ENCODE data around the gene TRIM37. TPM values are rescaled to one million over a fixed set of nuclear protein-coding genes. Genes with fewer than 3 reads are reported as not detected.

Gene TRIM37
- total RNA-seq, 1 donor from 2014 or later: 17.3 TPM

DNA sequence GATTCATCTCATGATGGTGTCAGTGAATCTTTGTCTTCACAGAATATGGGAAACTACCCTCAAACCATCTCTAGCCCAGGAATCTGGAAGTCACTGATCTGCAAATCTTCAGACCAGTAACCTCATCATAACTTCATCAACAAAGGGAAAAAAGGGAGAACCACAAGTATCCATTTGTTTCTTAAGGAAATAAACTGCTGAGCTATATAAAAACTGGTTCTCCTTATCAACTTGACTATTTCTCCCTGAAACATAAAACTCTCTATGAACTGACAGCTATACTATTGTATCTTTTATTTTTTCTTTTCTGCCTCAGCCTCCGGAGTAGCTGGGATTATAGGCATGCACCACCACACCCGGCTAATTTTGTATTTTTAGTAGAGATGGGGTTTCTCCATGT is 39.3 kb downstream of the TRIM37 start:
- TF ChIP-seq CTCF (IDR thresholded peaks at IDR 0.05): no peak
- POLR2A ChIA-PET: no interaction called here
- no peak for ATAC-seq (ENCODE audit: low read depth)
- CTCF ChIA-PET: no interaction called here
- Mint-ChIP-seq H3K9me3 (no peaks in the 10 kb centered on the region), H3K27me3 (no peaks in the 10 kb centered on the region), H3K4me1 (no peaks in the 10 kb centered on the region), H3K36me3 (ENCODE audit: low read depth) (peaks cover 72% of the 10 kb centered on the region), H3K27ac (no peak overlapping the region), H3K4me3 (no peak overlapping the region)
- intact Hi-C loops (cut with micrococcal nuclease): no loop called here
- no peak for DNase-seq

GRCh38 chr17:59062509-59062908 is 44.2 kb downstream of the TRIM37 start:
- Mint-ChIP-seq H3K36me3 (ENCODE audit: low read depth) (peaks cover 68% of the 10 kb centered on the region), H3K9me3 (no peaks in the 10 kb centered on the region), H3K27me3 (no peaks in the 10 kb centered on the region), H3K27ac (no peak overlapping the region), H3K4me3 (no peak overlapping the region), H3K4me1 (no peaks in the 10 kb centered on the region)
- POLR2A ChIA-PET: no interaction called here
- no peak for ATAC-seq (ENCODE audit: low read depth)
- intact Hi-C loops (cut with micrococcal nuclease): no loop called here
- CTCF ChIA-PET: no interaction called here
- no peak for TF ChIP-seq CTCF (IDR thresholded peaks at IDR 0.05)
- DNase-seq: no peak

DNA sequence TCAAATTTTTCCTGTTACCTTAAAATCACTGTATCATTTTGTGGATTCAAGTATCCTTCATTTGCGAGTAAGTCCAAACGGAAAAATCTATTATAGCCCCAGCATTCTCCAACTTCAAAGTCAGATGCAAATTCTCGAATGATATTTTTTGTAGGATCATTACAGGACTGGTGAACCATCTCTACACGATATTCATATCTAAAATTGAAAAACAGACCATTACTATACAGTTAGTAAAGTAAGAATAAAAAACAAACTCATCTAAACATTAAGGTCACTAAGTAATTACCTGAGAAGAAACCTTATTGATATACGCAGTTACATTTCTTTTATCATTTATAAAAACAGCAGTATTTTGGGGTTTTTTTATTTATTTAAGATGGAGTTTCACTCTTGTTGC is 49.8 kb downstream of the TRIM37 start:
- CTCF ChIA-PET: no interaction called here
- POLR2A ChIA-PET: interaction anchor here (0.6 kb wide), 1 partner anchor 572 kb away, joined by 9 read pairs; no protein-coding TSS in a partner anchor
- intact Hi-C loops (cut with micrococcal nuclease): no loop called here
- no peak overlapping the region for H3K4me3 Mint-ChIP-seq
- H3K36me3 Mint-ChIP-seq (ENCODE audit: low read depth): peaks cover 59% of the 10 kb centered on the region
- no peaks in the 10 kb centered on the region for H3K4me1 Mint-ChIP-seq
- H3K27ac Mint-ChIP-seq: no peak overlapping the region
- ATAC-seq (ENCODE audit: low read depth): no peak
- no peak for DNase-seq
- no peaks in the 10 kb centered on the region for H3K27me3 Mint-ChIP-seq
- no peaks in the 10 kb centered on the region for H3K9me3 Mint-ChIP-seq
- no peak for TF ChIP-seq CTCF (IDR thresholded peaks at IDR 0.05)

DNA sequence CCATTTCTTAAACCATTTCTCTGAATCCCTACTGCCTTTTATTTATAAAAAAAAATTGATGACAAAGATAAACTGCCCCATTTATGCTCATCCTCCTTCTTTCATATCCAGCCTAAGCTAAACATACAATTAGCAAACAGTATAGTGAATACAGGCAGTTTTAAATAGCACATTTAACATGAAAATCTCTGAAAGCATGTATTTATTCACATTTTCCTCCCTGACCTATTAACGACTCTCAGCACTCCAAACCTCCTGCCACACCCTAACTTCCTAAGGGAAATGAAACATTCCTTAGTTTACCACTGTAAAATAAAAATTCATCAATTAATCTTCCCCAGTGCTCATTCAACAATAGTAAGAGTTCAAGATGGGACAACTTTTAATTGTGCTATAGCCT is 56.9 kb downstream of the TRIM37 start:
- ChIA-PET CTCF (no interaction called here), POLR2A (no interaction called here)
- Mint-ChIP-seq H3K27me3 (no peaks in the 10 kb centered on the region), H3K4me3 (no peak overlapping the region), H3K27ac (no peak overlapping the region), H3K9me3 (no peaks in the 10 kb centered on the region), H3K4me1 (no peaks in the 10 kb centered on the region), H3K36me3 (ENCODE audit: low read depth) (peaks cover 52% of the 10 kb centered on the region)
- no peak for TF ChIP-seq CTCF (IDR thresholded peaks at IDR 0.05)
- intact Hi-C loops (cut with micrococcal nuclease): no loop called here
- ATAC-seq (ENCODE audit: low read depth) (no peak), DNase-seq (no peak)

GRCh38 chr17:59047616-59048015 is 59.1 kb downstream of the TRIM37 start:
- intact Hi-C loops (cut with micrococcal nuclease): no loop called here
- Mint-ChIP-seq H3K4me1 (no peaks in the 10 kb centered on the region), H3K4me3 (no peak overlapping the region), H3K27ac (no peak overlapping the region), H3K9me3 (no peaks in the 10 kb centered on the region), H3K36me3 (ENCODE audit: low read depth) (peaks cover 54% of the 10 kb centered on the region), H3K27me3 (no peaks in the 10 kb centered on the region)
- DNase-seq (no peak), ATAC-seq (ENCODE audit: low read depth) (no peak)
- ChIA-PET CTCF (no interaction called here), POLR2A (no interaction called here)
- no peak for TF ChIP-seq CTCF (IDR thresholded peaks at IDR 0.05)
